ENCODE results near the gene EMC10.
"Not testable (repeated sequence)": the region's sequence is repeated elsewhere in the genome, so short reads cannot be mapped to it uniquely, and the experiment has no call there.

Gene EMC10

DNA sequence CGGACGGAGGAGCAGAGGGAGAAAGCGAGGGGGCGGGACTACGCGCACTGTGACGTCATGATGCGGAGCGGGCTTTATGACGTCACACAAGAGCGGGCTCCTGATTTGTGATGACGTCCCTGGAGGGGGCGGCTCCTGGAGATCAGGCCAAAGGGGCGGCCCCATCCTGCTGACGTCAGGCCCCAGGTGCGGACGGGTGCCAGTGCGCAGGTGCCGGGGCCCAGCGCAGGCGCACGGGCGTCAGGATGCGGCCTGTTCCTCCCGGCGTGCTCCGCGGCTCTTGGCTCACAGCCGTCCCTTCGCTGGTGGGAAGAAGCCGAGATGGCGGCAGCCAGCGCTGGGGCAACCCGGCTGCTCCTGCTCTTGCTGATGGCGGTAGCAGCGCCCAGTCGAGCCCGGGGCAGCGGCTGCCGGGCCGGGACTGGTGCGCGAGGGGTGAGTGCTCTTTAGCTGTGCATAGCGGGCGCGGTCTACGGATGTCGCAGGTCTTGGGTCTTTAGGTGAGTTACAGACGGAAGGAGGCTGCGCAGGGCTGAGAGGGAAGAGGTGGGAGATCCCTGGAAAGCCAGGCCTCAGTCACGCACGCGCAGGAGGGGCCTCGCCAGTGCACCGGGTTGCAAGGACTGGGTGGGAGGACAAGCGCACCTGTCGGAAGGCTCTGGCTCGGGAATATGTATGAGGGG, at the start of gene EMC10, which contains the start of gene GARIN5A:
Gene EMC10 (plus strand): TSS at position 284 of the 683 bp plus-strand sequence. CDS start 38 bp downstream, at position 322.
Gene GARIN5A (minus strand): TSS at position 625 of the 683 bp plus-strand sequence. CDS start 460 bp downstream, at position 165.
- no peak for DNase-seq

- no peak for DNase-seq
Measured at GRCh38 chr19:50427318-50427925, 48.9 kb upstream of the EMC10 start.

DNA sequence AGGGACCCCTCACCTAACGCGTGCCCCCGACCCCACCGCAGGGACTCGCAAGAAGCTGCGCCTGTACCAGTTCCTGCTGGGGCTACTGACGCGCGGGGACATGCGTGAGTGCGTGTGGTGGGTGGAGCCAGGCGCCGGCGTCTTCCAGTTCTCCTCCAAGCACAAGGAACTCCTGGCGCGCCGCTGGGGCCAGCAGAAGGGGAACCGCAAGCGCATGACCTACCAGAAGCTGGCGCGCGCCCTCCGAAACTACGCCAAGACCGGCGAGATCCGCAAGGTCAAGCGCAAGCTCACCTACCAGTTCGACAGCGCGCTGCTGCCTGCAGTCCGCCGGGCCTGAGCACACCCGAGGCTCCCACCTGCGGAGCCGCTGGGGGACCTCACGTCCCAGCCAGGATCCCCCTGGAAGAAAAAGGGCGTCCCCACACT, 48.3 kb upstream of the EMC10 start:
- DNase-seq = no peak

DNA sequence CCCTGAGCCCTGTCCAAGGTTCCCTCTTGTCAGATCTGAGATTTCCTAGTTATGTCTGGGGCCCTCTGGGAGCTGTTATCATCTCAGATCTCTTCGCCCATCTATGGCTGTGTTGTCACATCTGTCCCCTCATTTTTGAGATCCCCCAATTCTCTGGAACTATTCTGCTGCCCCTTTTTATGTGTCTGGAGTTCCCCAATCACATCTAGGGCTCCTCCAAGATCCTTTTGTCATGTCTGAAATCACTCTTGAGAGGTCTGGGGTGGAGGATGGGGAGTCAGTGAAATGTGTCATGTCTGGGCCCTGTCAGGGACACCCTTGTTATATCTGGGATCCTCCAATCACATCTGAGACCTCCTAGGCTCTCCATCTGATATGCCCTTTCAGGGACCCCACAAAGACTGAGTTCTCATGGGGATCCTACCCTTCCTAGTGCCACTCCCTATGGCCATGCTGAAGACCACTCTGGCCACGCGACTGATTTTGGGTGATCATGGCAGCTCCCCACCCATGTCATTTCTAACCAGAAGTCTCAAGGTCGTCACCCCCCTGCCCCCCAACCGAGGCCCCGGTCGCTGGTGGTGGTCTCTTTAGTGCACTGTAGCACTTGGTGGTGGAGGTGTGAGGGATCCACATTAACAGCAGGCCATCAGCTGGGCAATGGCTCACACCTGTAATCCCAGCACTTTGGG, 47.4 kb upstream of the EMC10 start:
- no peak for DNase-seq

DNA sequence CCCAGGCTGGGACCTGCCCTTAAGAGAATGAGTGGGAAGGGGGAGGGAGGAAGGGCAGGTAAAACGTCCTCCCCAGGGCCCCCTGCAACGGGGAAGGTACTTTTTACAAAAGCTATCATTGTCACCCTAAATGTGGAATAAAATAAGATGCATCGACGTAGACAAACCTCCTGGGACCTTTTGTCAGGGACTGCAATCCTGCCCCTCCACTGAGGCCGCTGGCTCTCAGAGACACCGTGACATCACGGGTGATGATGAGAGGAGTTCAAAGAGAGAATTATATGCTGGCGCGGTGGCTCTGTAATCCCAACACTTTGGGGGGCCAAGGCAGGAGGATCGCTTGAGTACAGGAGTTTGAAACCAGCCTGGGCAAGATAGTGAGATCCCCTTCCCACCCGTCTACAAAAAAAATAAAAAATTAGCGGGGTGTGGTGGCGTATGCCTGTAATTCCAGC, 45.4 kb upstream of the EMC10 start:
- DNase-seq = no peak

- DNase-seq = peak; percentile 37
Measured at GRCh38 chr19:50431343-50432220, 44.7 kb upstream of the EMC10 start.

DNA sequence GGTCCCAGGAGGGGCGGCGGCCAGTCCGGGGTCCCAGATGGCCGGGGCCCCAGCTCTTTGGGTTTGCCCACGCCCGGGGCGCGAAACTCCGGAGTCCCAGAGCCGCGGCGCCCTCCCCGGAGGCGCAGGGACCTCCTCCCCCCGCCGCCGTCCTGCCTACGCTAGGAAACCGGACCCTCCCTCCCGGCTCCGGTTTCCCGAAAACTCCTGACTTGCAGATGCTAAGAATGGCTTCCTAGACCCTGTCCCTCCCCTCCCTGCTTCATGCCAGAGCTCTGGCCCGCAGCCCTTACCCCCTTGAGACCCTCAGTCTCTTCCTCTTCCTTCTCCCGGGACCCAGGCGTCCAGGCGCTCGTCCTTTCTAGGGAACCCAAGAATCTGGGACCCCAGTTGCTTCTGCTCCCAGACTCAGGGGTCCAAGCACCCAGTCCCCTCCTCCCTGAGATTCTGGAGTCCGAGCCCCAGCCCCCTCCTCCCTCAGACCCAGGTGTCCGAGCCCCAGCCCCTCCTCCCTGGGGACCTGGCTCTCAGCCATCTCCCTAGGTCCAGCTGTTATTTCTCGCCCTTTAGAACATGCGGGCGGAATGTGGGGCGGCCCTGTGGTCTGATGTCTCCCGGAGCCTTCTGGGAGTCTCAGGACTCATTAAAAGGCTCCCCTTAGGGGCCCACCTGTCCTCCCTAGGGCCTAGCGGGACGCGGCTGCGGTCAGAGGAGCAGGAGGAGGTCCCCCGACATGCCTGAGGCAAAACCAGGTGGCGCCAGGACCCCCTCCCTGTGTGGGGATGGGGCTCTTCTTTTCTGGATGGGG, 43.9 kb upstream of the EMC10 start, which contains the start of gene MYBPC2:
Gene MYBPC2 (plus strand): TSS at position 672 of the 808 bp plus-strand sequence. CDS start 62 bp downstream, at position 734.
- no peak for DNase-seq

GRCh38 chr19:50433201-50434180, 42.8 kb upstream of the EMC10 start:
- DNase-seq = no peak

DNA sequence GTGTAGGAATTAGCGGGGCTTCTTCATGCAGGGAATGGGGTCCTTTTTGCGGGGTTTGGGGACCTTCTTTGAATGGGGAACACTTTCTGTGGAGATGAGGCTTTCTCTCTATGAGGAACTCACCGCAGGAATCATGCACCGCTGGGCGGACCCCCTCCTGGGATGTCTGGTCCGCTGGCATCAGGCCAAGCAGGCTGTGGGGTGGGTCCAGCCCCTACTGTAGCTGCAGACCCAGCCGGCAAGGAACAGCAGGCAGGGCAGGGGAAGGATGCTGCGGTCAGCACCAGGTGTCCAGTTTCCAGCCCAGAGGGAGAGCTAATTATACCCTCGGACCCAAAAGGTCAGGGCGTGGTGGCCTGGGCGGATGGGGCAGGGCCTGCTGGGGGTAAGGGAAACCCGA, 41.8 kb upstream of the EMC10 start:
- no peak for DNase-seq

DNA sequence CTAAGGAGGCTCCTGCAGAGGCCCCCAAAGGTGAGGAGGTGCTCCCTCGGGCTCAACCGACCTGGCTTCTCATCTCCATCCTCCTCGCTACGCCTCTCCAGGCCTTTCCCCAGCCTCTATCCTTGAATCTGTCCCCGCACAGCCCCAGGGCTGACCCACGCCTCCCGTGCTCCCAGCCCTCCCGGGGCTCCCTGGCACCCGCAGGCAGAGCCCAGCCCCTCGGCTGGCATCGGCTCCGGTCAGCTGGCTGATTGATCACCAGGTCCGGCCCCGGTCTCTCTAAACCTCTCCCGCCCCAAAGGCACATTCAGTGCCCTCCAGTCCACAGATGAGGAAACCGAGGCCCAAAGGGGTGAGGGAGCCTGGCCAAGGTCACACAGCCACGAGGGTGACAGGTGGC, 41.1 kb upstream of the EMC10 start:
- DNase-seq = no peak

DNA sequence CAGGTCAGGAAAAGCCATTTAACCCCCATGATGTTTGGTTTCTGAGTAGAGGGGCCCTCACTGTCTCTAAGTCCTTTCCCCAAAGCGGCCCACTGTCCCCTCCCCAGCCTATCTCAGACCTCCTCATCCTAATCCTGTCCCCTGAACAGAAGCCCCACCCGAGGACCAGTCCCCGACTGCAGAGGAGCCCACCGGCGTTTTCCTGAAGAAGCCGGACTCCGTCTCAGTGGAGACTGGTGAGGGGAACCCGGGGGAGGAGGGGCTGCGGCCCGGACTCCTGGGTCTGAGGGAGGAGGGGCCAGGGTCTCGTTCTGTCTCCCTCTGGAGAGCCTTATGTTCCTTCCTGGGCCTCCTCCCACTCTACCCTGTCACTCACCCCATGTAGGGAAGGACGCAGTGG, 40.7 kb upstream of the EMC10 start:
- no peak for DNase-seq

- DNase-seq = no peak
Measured at GRCh38 chr19:50437862-50438449, 38.4 kb upstream of the EMC10 start.

GRCh38 chr19:50439130-50439529, 37.2 kb upstream of the EMC10 start:
- DNase-seq = not testable (repeated sequence)

DNA sequence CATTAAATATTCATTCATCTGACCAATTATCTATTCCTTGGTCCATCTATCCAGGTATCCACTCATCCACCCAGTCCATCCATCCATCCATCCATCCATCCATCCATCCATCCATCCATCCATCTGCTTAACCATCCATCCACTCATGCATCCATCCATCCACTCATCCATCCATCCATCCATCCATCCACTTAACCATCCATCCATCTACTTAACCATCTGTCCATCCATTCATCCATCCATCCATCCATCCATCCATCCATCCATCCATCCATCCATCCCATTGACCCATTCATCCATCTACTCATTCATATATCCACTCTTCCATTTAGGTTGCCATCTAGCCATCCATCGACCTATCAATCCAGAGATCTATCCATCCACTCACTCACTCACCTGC, 32.2 kb upstream of the EMC10 start:
- DNase-seq = no peak

DNA sequence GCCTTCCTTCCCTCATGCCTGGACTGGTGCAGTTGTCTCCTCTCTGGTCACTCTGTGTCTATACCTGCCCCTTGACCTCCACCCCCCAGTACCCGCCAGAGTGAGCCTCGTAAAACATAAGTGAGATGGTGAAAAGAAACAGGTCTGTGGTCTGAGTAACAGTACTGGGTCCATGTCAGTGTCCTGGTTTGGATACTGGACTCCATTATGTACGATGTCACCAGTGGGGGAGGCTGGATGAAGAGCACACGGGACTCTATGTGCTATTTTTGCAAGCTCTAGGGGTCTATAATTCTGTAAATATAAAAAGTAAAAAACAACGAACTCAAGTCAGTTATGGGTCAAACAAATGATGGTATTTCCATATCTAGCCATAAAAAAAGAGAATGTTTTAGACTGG, 29.3 kb upstream of the EMC10 start:
- DNase-seq = no peak

DNA sequence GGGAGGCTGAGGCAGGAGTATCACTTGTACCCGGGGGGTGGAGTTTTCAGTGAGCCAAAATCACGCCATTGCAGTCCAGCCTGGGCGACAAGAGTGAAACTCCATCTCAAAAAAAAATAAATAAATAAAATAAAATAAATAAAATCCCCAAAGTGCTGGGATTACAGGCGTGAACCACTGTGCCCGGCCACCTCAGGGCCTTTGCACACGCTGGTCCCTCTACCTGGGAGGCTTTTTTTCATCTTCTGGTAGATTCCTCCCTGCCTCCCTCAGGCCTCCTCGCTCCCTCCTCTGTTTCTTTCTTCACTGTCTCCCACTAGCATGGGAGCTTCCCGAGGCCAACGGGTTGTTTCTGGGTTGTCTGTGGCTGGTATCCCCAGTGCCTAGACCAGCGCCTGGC, 28.6 kb upstream of the EMC10 start:
- no peak for DNase-seq

DNA sequence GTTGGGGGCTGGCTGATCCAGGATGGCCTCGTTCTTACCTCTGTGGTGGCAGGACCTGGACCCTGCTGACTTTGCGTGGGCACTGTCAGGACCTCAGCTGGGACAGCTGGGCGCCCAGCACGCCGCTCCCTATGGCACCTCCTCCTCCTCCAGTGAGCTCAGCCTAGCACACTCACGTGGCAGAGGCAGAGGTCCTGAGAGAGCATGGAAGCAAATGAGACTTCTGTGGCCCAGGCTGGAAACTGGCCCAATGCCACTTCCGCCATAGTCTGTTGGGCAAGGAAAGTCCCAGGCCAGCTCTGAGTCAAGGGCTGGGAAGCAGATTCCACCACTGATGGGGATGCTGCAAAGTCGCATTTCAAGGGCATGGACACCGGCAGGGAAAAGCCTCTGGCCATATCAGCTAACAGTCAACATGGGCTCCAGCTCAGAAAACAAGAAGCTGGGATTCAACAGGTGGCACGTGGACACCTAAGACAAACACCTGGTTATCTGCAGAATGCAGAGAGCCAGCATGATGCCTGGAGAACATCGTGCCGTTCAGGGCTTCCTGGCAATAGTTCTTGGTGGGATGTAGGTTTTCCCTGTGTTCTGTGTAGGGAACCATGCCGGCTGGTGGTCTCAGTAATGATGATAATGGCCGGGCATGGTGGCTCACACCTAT, 26.9 kb upstream of the EMC10 start:
- no peak for DNase-seq

- DNase-seq = no peak
Measured at GRCh38 chr19:50450369-50451222, 25.7 kb upstream of the EMC10 start.

- DNase-seq = no peak
Measured at GRCh38 chr19:50451223-50451534, 25.1 kb upstream of the EMC10 start.

Data from NK-92 treated with Interleukin-12 subunit alpha and Interleukin-12 subunit beta, amount 100 ng/mL, for 24 hours (cell line).